ENCODE data around the gene SPSB1. TPM values are rescaled to one million over a fixed set of nuclear protein-coding genes. Genes with fewer than 3 reads are reported as not detected.

SPSB1 gene
- total and polyA plus RNA-seq, 2 experiments from 2014 or later, result 2.4 to 6.8 TPM

DNA sequence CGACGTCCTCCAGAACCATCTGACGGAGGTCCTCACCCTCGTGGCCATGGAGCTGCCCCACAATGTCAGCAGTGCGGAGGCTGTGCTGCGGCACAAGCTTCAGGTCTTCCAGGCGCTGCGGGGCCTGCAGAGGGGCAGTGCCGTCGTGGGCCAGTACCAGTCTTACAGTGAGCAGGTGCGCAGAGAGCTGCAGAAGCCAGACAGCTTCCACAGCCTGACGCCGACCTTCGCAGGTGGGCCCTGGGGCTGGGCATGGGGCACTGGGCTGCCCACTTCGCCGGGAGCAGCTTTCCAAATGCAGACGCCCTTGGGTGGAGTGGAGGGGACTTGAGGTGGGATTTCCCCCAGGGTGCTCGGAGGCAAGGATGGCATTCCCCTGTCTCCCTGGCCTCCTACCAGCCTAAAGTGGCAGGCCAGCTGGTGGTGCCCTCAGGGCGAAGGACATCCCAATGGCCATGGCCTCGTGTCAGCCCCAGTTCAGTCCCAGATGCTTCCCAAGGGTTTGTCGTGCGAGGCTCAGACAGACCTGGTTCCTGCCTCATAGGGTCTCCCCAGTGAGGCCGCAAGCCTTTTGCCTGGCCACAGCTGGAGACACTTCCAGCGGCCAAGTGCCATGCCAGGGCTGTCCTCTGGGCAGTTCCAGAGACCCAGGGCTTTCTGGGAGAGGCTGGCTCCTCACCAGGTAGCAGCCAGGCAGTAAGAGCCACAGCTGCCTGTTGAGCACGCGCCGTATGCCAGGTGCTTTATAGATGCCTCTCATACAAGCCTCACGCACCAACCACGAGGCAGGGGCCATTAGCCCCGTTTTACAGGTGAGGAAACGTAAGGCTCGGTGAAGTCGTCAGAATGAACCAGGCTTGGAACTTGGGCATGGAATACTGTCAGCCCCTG, 30.4 kb upstream of the SPSB1 start:
- peaks cover 6% of the 10 kb centered on the region; the same call in 1 of the 2 replicates for H3K9me2 ChIP-seq (ENCODE audit: insufficient read depth)
- no peaks in the 10 kb centered on the region for H3K4me1 ChIP-seq (ENCODE audit: insufficient read depth)
- ATAC-seq, result no peak
- no peak for DNase-seq (ENCODE audit: low spot score)
- H3K79me2 ChIP-seq (replicated peaks; ENCODE audit: insufficient read depth), result no peaks in the 10 kb centered on the region
- H3K9me3 Mint-ChIP-seq, result peaks cover 33% of the 10 kb centered on the region
- no peak overlapping the region for H3K27ac Mint-ChIP-seq
- no peak overlapping the region for H2AFZ ChIP-seq
- no peak overlapping the region for H3K4me2 ChIP-seq
- H3K27me3 Mint-ChIP-seq (ENCODE audit: insufficient read depth, low read depth, poor library complexity), result peaks cover 16% of the 10 kb centered on the region
- no peak overlapping the region for H3K4me3 Mint-ChIP-seq
- H3K36me3 ChIP-seq (ENCODE audit: insufficient read depth), result no peaks in the 10 kb centered on the region
- H3K36me3 Mint-ChIP-seq (ENCODE audit: low read depth), result peaks cover 28% of the 10 kb centered on the region
- H3F3A ChIP-seq (replicated peaks; ENCODE audit: low read depth), result peaks cover 15% of the 10 kb centered on the region; the same call in 1 of the 2 replicates
- no peaks in the 10 kb centered on the region for H3K27me3 ChIP-seq (ENCODE audit: insufficient read depth)
- TF ChIP-seq CTCF (conservative IDR thresholded peaks at IDR 0.05; ENCODE audit: low read depth in 2 of 2), result no peak
- TF ChIP-seq, protein P1, sequence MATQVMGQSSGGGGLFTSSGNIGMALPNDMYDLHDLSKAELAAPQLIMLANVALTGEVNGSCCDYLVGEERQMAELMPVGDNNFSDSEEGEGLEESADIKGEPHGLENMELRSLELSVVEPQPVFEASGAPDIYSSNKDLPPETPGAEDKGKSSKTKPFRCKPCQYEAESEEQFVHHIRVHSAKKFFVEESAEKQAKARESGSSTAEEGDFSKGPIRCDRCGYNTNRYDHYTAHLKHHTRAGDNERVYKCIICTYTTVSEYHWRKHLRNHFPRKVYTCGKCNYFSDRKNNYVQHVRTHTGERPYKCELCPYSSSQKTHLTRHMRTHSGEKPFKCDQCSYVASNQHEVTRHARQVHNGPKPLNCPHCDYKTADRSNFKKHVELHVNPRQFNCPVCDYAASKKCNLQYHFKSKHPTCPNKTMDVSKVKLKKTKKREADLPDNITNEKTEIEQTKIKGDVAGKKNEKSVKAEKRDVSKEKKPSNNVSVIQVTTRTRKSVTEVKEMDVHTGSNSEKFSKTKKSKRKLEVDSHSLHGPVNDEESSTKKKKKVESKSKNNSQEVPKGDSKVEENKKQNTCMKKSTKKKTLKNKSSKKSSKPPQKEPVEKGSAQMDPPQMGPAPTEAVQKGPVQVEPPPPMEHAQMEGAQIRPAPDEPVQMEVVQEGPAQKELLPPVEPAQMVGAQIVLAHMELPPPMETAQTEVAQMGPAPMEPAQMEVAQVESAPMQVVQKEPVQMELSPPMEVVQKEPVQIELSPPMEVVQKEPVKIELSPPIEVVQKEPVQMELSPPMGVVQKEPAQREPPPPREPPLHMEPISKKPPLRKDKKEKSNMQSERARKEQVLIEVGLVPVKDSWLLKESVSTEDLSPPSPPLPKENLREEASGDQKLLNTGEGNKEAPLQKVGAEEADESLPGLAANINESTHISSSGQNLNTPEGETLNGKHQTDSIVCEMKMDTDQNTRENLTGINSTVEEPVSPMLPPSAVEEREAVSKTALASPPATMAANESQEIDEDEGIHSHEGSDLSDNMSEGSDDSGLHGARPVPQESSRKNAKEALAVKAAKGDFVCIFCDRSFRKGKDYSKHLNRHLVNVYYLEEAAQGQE (IDR thresholded peaks at IDR 0.05; ENCODE audit: unreplicated experiment), result no peak
- no peak for TF ChIP-seq NANOG (IDR thresholded peaks at IDR 0.05; ENCODE audit: borderline replicate concordance)
- no peak for TF ChIP-seq CREB1 (CRISPR knock-in tag; IDR thresholded peaks at IDR 0.05; ENCODE audit: low read depth)
- TF ChIP-seq EZH2phosphoT487 (IDR thresholded peaks at IDR 0.05; ENCODE audit: unreplicated experiment), result no peak
- TF ChIP-seq, protein P2, sequence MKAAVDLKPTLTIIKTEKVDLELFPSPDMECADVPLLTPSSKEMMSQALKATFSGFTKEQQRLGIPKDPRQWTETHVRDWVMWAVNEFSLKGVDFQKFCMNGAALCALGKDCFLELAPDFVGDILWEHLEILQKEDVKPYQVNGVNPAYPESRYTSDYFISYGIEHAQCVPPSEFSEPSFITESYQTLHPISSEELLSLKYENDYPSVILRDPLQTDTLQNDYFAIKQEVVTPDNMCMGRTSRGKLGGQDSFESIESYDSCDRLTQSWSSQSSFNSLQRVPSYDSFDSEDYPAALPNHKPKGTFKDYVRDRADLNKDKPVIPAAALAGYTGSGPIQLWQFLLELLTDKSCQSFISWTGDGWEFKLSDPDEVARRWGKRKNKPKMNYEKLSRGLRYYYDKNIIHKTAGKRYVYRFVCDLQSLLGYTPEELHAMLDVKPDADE (IDR thresholded peaks at IDR 0.05), result no peak
- no peak for TF ChIP-seq JUNB (IDR thresholded peaks at IDR 0.05; ENCODE audit: unreplicated experiment)
- no peak for TF ChIP-seq EZH2 (IDR thresholded peaks at IDR 0.05; ENCODE audit: low read depth, unreplicated experiment)
- TF ChIP-seq, protein P3, sequence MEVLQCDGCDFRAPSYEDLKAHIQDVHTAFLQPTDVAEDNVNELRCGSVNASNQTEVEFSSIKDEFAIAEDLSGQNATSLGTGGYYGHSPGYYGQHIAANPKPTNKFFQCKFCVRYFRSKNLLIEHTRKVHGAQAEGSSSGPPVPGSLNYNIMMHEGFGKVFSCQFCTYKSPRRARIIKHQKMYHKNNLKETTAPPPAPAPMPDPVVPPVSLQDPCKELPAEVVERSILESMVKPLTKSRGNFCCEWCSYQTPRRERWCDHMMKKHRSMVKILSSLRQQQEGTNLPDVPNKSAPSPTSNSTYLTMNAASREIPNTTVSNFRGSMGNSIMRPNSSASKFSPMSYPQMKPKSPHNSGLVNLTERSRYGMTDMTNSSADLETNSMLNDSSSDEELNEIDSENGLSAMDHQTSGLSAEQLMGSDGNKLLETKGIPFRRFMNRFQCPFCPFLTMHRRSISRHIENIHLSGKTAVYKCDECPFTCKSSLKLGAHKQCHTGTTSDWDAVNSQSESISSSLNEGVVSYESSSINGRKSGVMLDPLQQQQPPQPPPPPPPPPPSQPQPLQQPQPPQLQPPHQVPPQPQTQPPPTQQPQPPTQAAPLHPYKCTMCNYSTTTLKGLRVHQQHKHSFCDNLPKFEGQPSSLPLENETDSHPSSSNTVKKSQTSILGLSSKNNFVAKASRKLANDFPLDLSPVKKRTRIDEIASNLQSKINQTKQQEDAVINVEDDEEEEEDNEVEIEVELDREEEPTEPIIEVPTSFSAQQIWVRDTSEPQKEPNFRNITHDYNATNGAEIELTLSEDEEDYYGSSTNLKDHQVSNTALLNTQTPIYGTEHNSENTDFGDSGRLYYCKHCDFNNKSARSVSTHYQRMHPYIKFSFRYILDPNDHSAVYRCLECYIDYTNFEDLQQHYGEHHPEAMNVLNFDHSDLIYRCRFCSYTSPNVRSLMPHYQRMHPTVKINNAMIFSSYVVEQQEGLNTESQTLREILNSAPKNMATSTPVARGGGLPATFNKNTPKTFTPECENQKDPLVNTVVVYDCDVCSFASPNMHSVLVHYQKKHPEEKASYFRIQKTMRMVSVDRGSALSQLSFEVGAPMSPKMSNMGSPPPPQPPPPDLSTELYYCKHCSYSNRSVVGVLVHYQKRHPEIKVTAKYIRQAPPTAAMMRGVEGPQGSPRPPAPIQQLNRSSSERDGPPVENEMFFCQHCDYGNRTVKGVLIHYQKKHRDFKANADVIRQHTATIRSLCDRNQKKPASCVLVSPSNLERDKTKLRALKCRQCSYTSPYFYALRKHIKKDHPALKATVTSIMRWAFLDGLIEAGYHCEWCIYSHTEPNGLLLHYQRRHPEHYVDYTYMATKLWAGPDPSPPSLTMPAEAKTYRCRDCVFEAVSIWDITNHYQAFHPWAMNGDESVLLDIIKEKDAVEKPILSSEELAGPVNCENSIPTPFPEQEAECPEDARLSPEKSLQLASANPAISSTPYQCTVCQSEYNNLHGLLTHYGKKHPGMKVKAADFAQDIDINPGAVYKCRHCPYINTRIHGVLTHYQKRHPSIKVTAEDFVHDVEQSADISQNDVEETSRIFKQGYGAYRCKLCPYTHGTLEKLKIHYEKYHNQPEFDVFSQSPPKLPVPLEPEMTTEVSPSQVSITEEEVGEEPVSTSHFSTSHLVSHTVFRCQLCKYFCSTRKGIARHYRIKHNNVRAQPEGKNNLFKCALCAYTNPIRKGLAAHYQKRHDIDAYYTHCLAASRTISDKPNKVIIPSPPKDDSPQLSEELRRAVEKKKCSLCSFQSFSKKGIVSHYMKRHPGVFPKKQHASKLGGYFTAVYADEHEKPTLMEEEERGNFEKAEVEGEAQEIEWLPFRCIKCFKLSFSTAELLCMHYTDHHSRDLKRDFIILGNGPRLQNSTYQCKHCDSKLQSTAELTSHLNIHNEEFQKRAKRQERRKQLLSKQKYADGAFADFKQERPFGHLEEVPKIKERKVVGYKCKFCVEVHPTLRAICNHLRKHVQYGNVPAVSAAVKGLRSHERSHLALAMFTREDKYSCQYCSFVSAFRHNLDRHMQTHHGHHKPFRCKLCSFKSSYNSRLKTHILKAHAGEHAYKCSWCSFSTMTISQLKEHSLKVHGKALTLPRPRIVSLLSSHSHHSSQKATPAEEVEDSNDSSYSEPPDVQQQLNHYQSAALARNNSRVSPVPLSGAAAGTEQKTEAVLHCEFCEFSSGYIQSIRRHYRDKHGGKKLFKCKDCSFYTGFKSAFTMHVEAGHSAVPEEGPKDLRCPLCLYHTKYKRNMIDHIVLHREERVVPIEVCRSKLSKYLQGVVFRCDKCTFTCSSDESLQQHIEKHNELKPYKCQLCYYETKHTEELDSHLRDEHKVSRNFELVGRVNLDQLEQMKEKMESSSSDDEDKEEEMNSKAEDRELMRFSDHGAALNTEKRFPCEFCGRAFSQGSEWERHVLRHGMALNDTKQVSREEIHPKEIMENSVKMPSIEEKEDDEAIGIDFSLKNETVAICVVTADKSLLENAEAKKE (CRISPR knock-in tag; IDR thresholded peaks at IDR 0.05), result no peak
- no peak overlapping the region for H3K4me3 ChIP-seq
- peaks cover 3% of the 10 kb centered on the region; the same call in 1 of the 3 replicates for H3K4me1 Mint-ChIP-seq
- H4K20me1 ChIP-seq (replicated peaks; ENCODE audit: insufficient read depth), result no peaks in the 10 kb centered on the region
- H3K27ac ChIP-seq (ENCODE audit: low read depth), result no peak overlapping the region

Data from GM23338 (cell line).